ENCODE data around the gene RNGTT. TPM values are rescaled to one million over a fixed set of nuclear protein-coding genes. Genes with fewer than 3 reads are reported as not detected.
A peak's percentile ranks its signal among the peaks of the same experiment; 100 is the strongest.

Gene RNGTT
- total RNA-seq, 1 donor = 38.0 TPM

- TF ChIP-seq, protein P1, sequence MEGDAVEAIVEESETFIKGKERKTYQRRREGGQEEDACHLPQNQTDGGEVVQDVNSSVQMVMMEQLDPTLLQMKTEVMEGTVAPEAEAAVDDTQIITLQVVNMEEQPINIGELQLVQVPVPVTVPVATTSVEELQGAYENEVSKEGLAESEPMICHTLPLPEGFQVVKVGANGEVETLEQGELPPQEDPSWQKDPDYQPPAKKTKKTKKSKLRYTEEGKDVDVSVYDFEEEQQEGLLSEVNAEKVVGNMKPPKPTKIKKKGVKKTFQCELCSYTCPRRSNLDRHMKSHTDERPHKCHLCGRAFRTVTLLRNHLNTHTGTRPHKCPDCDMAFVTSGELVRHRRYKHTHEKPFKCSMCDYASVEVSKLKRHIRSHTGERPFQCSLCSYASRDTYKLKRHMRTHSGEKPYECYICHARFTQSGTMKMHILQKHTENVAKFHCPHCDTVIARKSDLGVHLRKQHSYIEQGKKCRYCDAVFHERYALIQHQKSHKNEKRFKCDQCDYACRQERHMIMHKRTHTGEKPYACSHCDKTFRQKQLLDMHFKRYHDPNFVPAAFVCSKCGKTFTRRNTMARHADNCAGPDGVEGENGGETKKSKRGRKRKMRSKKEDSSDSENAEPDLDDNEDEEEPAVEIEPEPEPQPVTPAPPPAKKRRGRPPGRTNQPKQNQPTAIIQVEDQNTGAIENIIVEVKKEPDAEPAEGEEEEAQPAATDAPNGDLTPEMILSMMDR (IDR thresholded peaks at IDR 0.05; ENCODE audit: insufficient read depth, low read depth, low read length) = no peak
- H3K4me3 ChIP-seq (ENCODE audit: low read depth, low read length) = no peak overlapping the region
- DNase-seq (ENCODE audit: low read depth) = no peak
These were observed 302.3 kb downstream of the RNGTT start for GRCh38 chr6:88661136-88661535.

- H3K4me3 ChIP-seq (ENCODE audit: low read depth, low read length) = no peak overlapping the region
- DNase-seq (ENCODE audit: low read depth) = no peak
- TF ChIP-seq, protein P1 (IDR thresholded peaks at IDR 0.05; ENCODE audit: insufficient read depth, low read depth, low read length) = no peak
These were observed 307.8 kb downstream of the RNGTT start for GRCh38 chr6:88655586-88655985.

GRCh38 chr6:88653936-88654335, 309.5 kb downstream of the RNGTT start:
- TF ChIP-seq, protein P1 (IDR thresholded peaks at IDR 0.05; ENCODE audit: insufficient read depth, low read depth, low read length) = no peak
- no peak overlapping the region for H3K4me3 ChIP-seq (ENCODE audit: low read depth, low read length)
- DNase-seq (ENCODE audit: low read depth) = no peak

GRCh38 chr6:88651400-88651799, 312.0 kb downstream of the RNGTT start:
- no peak for DNase-seq (ENCODE audit: low read depth)
- no peak overlapping the region for H3K4me3 ChIP-seq (ENCODE audit: low read depth, low read length)
- TF ChIP-seq, protein P1 (IDR thresholded peaks at IDR 0.05; ENCODE audit: insufficient read depth, low read depth, low read length) = no peak

GRCh38 chr6:88650979-88651378, 312.4 kb downstream of the RNGTT start:
- TF ChIP-seq, protein P1 (IDR thresholded peaks at IDR 0.05; ENCODE audit: insufficient read depth, low read depth, low read length) = no peak
- H3K4me3 ChIP-seq (ENCODE audit: low read depth, low read length) = no peak overlapping the region
- no peak for DNase-seq (ENCODE audit: low read depth)

DNA sequence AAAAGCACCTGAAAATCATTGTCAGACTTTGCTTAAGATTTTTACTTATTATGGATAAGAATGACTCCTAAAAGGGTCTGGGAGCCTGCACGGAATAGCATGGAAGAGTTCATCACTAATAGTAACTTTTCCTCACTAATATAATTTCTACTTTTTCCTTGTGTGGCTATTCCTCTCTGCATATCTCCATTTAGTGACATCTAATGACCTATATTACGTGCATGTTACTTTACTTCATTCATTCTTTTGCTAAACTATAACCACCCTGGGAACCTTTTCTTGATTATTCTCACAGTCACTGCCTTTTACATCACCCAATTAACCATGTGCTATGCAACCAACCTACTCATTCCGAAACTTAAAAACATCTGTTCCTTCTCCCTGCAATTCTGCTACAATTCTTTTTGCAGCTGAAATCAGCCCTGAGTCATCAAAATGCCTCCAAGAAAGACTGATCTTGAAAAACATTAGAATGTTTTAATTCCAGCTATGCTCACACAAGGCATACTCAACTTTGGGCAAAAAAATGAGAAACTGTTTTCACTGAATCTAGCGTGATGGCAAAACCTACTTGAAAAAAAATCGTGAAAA, 313.3 kb downstream of the RNGTT start:
- TF ChIP-seq, protein P1 (IDR thresholded peaks at IDR 0.05; ENCODE audit: insufficient read depth, low read depth, low read length) = no peak
- H3K4me3 ChIP-seq (ENCODE audit: low read depth, low read length) = no peak overlapping the region

More for the DNA sequence above, 313.3 kb downstream of the RNGTT start:
- DNase-seq (ENCODE audit: low read depth) = peak; percentile 85
